Measurements from ENCODE around the gene CNTN5.
A peak's percentile ranks its signal among the peaks of the same experiment; 100 is the strongest.

- TF ChIP-seq POLR2AphosphoS5 (IDR thresholded peaks at IDR 0.05) (peak; percentile 90), CTCF (IDR thresholded peaks at IDR 0.05; ENCODE audit: poor library complexity, severe bottlenecking) (no peak)
Measured at GRCh38 chr11:99916078-99916477, 895.3 kb downstream of the CNTN5 start.
